CD14-positive monocyte (primary cell): ENCODE results near the gene CHTOP. TPM values are rescaled to one million over a fixed set of nuclear protein-coding genes. Genes with fewer than 3 reads are reported as not detected.
"Not testable (repeated sequence)": the region's sequence is repeated elsewhere in the genome, so short reads cannot be mapped to it uniquely, and the experiment has no call there.

Source experiments
- DNase-seq, 3 donors: peaks; one replicate each; pipeline ENCODE4 v3.0.0-alpha.2; 2011 to 2022
- H2AFZ ChIP-seq: 2 replicates; pipeline ENCODE4 v1.6.0; 2012; ENCODE audit warnings: mild to moderate bottlenecking, low read depth, low read length, inconsistent platforms; ENCODE audit not compliant: insufficient read depth, poor library complexity, severe bottlenecking
- H3K27ac ChIP-seq, 2 donors: 1 replicate in 1 of 2; 2 replicates in 1 of 2; pipeline ENCODE4 v1.5.1; 2012 to 2013; ENCODE audit warnings: low read length in 2 of 2, control low read depth in 1 of 2, inconsistent platforms in 1 of 2, low read depth in 1 of 2, mild to moderate bottlenecking in 1 of 2
- H3K27me3 ChIP-seq, 2 donors: one replicate each; pipeline versions ENCODE4 v1.6.0 to v1.6.1; 2011 to 2013; ENCODE audit warnings: low read length in 2 of 2; ENCODE audit not compliant: control insufficient read depth in 2 of 2, insufficient read depth in 2 of 2
- H3K36me3 ChIP-seq, 2 donors: replicated peaks in 1 of 2; 1 replicate in 1 of 2; 2 replicates in 1 of 2; pipeline versions ENCODE4 v1.5.1 to v1.6.1; 2012 to 2013; ENCODE audit warnings: low read length in 2 of 2, control low read depth in 1 of 2, inconsistent platforms in 1 of 2, mild to moderate bottlenecking in 1 of 2; ENCODE audit not compliant: insufficient read depth in 2 of 2, control insufficient read depth in 1 of 2
- H3K4me1 ChIP-seq, 2 donors: 1 replicate in 1 of 2; 2 replicates in 1 of 2; pipeline versions ENCODE4 v1.5.1 to v1.6.1; 2012 to 2013; ENCODE audit warnings: low read length in 2 of 2, control low read depth in 1 of 2, inconsistent platforms in 1 of 2, mild to moderate bottlenecking in 1 of 2, moderate library complexity in 1 of 2; ENCODE audit not compliant: insufficient read depth in 2 of 2, control insufficient read depth in 1 of 2
- H3K4me2 ChIP-seq: replicated peaks from 2 replicates; pipeline ENCODE3; 2012; ENCODE audit warnings: low read length, moderate library complexity, mild to moderate bottlenecking; ENCODE audit not compliant: poor library complexity, severe bottlenecking; ENCODE audit errors: extremely low read depth
- H3K4me3 ChIP-seq, 3 experiments: fragments of 200-600 bp in 1 of 3; sonication (generic) in 1 of 3; replicated peaks in 1 of 3; 1 replicate in 2 of 3; 2 replicates in 1 of 3; pipeline ENCODE4 v1.5.1; 2011 to 2013; ENCODE audit warnings: low read length in 3 of 3, mild to moderate bottlenecking in 3 of 3, control low read depth in 2 of 3, low read depth in 2 of 3, inconsistent platforms in 1 of 3, moderate library complexity in 1 of 3
- H3K79me2 ChIP-seq: 2 replicates; pipeline ENCODE4 v1.6.0; 2012; ENCODE audit warnings: mild to moderate bottlenecking, control low read depth, inconsistent platforms, low read length, moderate library complexity; ENCODE audit not compliant: insufficient read depth
- H3K9ac ChIP-seq: 2 replicates; pipeline ENCODE4 v1.6.0; 2017; ENCODE audit warnings: low read length, mild to moderate bottlenecking; ENCODE audit not compliant: insufficient read depth, poor library complexity, severe bottlenecking
- H3K9me3 ChIP-seq, 2 donors: replicated peaks in 1 of 2; 1 replicate in 1 of 2; 2 replicates in 1 of 2; pipeline versions ENCODE4 v1.5.1 to v1.6.1; 2012 to 2013; ENCODE audit warnings: low read length in 2 of 2, control low read depth in 1 of 2; ENCODE audit not compliant: control insufficient read depth in 1 of 2, insufficient read depth in 1 of 2
- H4K20me1 ChIP-seq: 2 replicates; pipeline ENCODE4 v1.6.0; 2012; ENCODE audit warnings: mild to moderate bottlenecking, low read length, control low read depth, moderate library complexity; ENCODE audit not compliant: insufficient read depth
- H3K27ac Mint-ChIP-seq, 7 donors: one replicate each; pipeline ENCODE4 v1.8.0; 2020; ENCODE audit warnings: mild to moderate bottlenecking in 7 of 7, mixed read lengths in 7 of 7, moderate library complexity in 6 of 7, inconsistent platforms in 2 of 7
- H3K27me3 Mint-ChIP-seq, 3 donors: one replicate each; pipeline ENCODE4 v1.8.0; 2021 to 2022; ENCODE audit warnings: low read depth in 3 of 3, mild to moderate bottlenecking in 3 of 3, mixed read lengths in 3 of 3, moderate library complexity in 3 of 3, inconsistent platforms in 1 of 3
- H3K36me3 Mint-ChIP-seq, 2 donors: one replicate each; pipeline ENCODE4 v1.8.0; 2020; ENCODE audit warnings: mixed read lengths in 2 of 2, inconsistent platforms in 1 of 2, mild to moderate bottlenecking in 1 of 2
- H3K4me1 Mint-ChIP-seq: one replicate; pipeline ENCODE4 v1.8.0; 2020; ENCODE audit warnings: mild to moderate bottlenecking, mixed read lengths
- H3K4me3 Mint-ChIP-seq, 2 donors: one replicate each; pipeline ENCODE4 v1.8.0; 2020; ENCODE audit warnings: mild to moderate bottlenecking in 2 of 2, mixed read lengths in 2 of 2, moderate library complexity in 1 of 2
- H3K9me3 Mint-ChIP-seq, 7 donors: one replicate each; pipeline ENCODE4 v1.8.0; 2020 to 2022; ENCODE audit warnings: mixed read lengths in 7 of 7, mild to moderate bottlenecking in 6 of 7, moderate library complexity in 6 of 7, inconsistent platforms in 2 of 7
- CTCF ChIP-seq: fragments of 200-600 bp; IDR thresholded peaks from one replicate; pipeline ENCODE4 v1.8.0; 2022; ENCODE audit warnings: antibody characterized with exemption, mild to moderate bottlenecking
- WGBS: methylation state at CpG from one replicate; pipeline ENCODE4 v1.1.5; 2013; ENCODE audit warnings: missing lambda C conversion rate; ENCODE audit not compliant: insufficient coverage; 5-methylcytosine and 5-hydroxymethylcytosine counted together
- intact Hi-C, 2 donors: fragments of 100-400 bp; cut with micrococcal nuclease; formaldehyde crosslinking; loops; one replicate each; pipeline versions ENCODE4 v1.15.0 to v1.15.1; 2023
- polyA plus RNA-seq, 3 donors: library from polyadenylated mRNA; depleted of rRNA in 1 of 3; unstranded in 2 of 3; stranded (reverse) in 1 of 3; fragments of 300-500 nt in 2 of 3; fragments of >200 nt in 1 of 3; fragmentation: Illumina TruSeq in 2 of 3; gene quantifications; 1 replicate in 2 of 3; 2 replicates in 1 of 3; pipeline ENCODE4 v1.2.3, GENCODE V29; 2012 to 2021

The CHTOP gene
- polyA plus RNA-seq, 3 donors, result 28.1 to 56.2 (median 38.2) TPM

- peak; percentile 98 to 100 (median 99) for DNase-seq
- peak within 1 kb of the TSS; percentile 69 for H2AFZ ChIP-seq
- under 1% methylated on average over 28 of the region's 35 CpGs for WGBS
- no peaks in the 10 kb centered on the region for H3K27me3 ChIP-seq
- H3K4me3 Mint-ChIP-seq, result no peak within 1 kb of the TSS
- H3K27ac ChIP-seq, result peak within 1 kb of the TSS; percentile 81 to 88
- peaks cover 21 to 36% of the 10 kb centered on the region in 2 donors for H3K36me3 ChIP-seq
- H3K4me1 Mint-ChIP-seq, result peaks cover 17% of the 10 kb centered on the region
- H3K27ac Mint-ChIP-seq, result peak within 1 kb of the TSS in 3 of 7 donors; percentile 17 to 78 (median 59)
- H3K9me3 Mint-ChIP-seq, result no peaks in the 10 kb centered on the region
- H3K27me3 Mint-ChIP-seq, result no peaks in the 10 kb centered on the region
- H3K4me3 ChIP-seq, result peak within 1 kb of the TSS; percentile 90 to 95 (median 93)
- peaks cover 29 to 35% of the 10 kb centered on the region in 2 donors for H3K36me3 Mint-ChIP-seq
- H3K4me1 ChIP-seq, result peaks cover 9 to 18% of the 10 kb centered on the region in 2 donors
- intact Hi-C loops, result loop anchor here in 1 of 2 donors (1.0 to 5.0 kb wide), 3 partner anchors 12 to 56 kb away; partner anchors contain the start of gene CHTOP
- peaks cover 39% of the 10 kb centered on the region for H3K79me2 ChIP-seq
- no peaks in the 10 kb centered on the region for H3K9me3 ChIP-seq
- no peaks in the 10 kb centered on the region for H4K20me1 ChIP-seq
- H3K4me2 ChIP-seq, result peak within 1 kb of the TSS; percentile 92
- no peak for TF ChIP-seq CTCF
- H3K9ac ChIP-seq, result peak within 1 kb of the TSS; percentile 85
Observed at GRCh38 chr1:153670859-153671627, 37.2 kb downstream of the CHTOP start, which contains the start of gene ILF2. TSS of gene ILF2 (minus strand) at chr1:153670993. CDS start at chr1:153670922, 71 bp downstream.

GRCh38 chr1:153671628-153672353, 37.9 kb downstream of the CHTOP start:
- H3K9ac ChIP-seq, result peak overlapping the region; percentile 54
- H3K4me1 Mint-ChIP-seq, result peaks cover 17% of the 10 kb centered on the region
- peak overlapping the region; percentile 53 for H2AFZ ChIP-seq
- peaks cover 9 to 18% of the 10 kb centered on the region in 2 donors for H3K4me1 ChIP-seq
- peaks cover 39% of the 10 kb centered on the region for H3K79me2 ChIP-seq
- peaks cover 22 to 28% of the 10 kb centered on the region in 2 donors for H3K36me3 Mint-ChIP-seq
- intact Hi-C loops, result loop anchor here in 1 of 2 donors (2.0 to 5.0 kb wide), 2 partner anchors 39 to 55 kb away; partner anchors contain the start of gene CHTOP
- H3K27ac Mint-ChIP-seq, result peak overlapping the region in 5 of 7 donors; percentile 13 to 78 (median 69)
- H3K4me3 ChIP-seq, result peak overlapping the region; percentile 52 to 95 (median 90)
- H3K9me3 ChIP-seq, H4K20me1 ChIP-seq, H3K9me3 Mint-ChIP-seq, H3K4me3 Mint-ChIP-seq, H3K27me3 ChIP-seq, H3K27me3 Mint-ChIP-seq: not testable (repeated sequence)
- WGBS, result 38% methylated on average over 4 of the region's 28 CpGs
- H3K4me2 ChIP-seq, result peak overlapping the region; percentile 92
- H3K36me3 ChIP-seq, result peaks cover 15 to 29% of the 10 kb centered on the region in 2 donors
- H3K27ac ChIP-seq, result peak overlapping the region; percentile 63 to 72
- peak in 2 of 3 donors; percentile 27 to 31 for DNase-seq
